Stimulated activated CD8-positive, alpha-beta memory T cell treated with anti-CD3 and anti-CD28 coated beads, Interleukin-7, amount 100 ng/mL, for 24 hours (primary cell): ENCODE results near the gene DENND11.

Experiments used
- DNase-seq: peaks from one replicate; pipeline ENCODE4 v3.0.0-alpha.2; 2020; ENCODE audit warnings: low read depth

DENND11 gene

GRCh38 chr7:141685285-141686023 lies 16.5 kb downstream of the DENND11 start:
- no peak for DNase-seq

DNA sequence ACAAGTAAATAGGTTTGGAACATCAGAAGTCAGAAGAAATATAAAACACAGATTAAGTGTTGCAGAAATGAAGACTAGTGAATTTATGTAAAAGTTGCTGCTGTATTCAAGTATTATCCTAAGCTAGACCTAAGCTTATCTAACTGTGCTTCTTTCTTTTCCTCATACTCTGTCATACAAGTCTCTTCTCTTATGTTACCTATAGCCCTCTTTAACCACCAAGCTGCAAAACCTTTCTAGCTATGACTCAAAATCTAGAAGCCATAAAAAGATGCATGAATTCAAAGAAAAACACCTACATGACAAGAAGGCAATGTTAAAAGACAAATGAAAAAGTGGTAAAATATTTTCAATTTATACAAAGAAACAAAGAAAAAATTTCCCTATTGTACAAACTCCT lies 23.0 kb downstream of the DENND11 start:
- no peak for DNase-seq

DNA sequence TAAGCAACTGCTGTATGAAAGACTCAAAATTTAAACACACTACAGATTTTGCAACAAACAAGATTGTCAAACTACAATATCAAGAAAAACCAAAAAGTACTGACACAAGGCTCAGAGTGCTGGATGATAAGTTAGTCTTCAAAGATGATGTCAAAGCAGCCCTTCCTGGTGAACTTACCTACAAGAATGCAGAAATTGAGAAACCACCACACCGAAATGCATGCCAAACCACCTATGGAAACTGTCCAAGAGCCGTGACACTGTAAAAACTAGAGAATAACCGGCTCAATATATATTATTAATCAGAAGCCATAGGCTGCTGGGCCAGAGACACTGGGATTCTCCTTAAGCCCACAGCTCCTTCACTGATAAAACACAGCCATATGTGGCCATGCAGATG lies 25.3 kb downstream of the DENND11 start:
- DNase-seq, result no peak

DNA sequence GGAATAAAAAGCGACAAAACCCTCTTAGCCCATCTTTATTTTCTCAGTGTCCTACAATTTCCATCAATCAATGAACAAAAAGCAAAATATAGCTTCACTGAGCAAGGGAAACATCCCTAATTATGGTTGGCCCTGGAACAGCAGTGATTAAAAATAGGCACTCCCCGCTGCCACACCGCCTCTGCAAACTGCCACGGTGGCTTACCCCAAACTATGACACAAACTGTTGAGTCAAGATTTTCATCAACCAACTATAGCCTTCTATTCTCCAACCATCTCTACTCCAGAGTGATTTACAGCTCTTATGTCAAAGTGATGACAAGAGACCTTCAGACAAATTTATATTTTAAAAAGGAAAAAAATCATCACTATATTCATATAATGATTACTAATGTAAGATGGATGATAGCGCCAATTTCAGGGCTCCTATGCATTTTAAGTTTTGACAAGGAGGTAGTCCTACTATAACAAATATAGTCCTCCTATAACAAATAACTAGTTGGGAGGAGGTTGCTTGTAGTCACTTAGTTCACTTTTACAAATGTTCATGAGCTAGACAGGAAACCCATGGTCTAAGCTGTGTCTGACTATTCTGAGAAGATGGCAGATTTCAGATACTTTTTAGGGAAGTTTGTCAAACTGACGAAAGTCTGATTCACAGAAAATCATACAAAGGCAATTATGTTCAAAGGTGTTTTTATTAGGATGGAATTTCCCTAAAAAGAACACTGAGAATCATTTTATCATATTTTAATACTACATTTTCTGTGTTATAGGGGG lies 26.3 kb downstream of the DENND11 start:
- DNase-seq, result no peak

DNA sequence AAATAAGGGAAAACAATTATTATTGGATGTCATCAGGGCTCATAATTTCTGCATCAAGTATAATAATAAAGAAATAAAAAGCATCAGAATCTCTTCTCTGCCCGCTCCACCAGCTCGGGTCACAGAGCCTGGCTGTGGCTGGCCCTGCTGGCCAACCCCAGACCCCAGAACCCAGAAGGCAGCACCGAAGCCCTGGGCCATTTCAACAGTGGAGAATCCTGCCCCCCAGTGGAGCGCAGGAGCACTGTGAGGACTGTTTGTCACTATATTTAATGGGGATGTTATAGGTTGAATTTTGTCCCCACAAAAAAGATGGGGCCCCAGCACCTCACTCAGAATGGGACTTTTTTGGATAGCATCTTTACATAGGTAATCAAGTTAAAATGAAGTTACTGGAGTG lies 27.3 kb downstream of the DENND11 start:
- no peak for DNase-seq

- no peak for DNase-seq
Observed at GRCh38 chr7:141674171-141674671, 27.7 kb downstream of the DENND11 start.

DNA sequence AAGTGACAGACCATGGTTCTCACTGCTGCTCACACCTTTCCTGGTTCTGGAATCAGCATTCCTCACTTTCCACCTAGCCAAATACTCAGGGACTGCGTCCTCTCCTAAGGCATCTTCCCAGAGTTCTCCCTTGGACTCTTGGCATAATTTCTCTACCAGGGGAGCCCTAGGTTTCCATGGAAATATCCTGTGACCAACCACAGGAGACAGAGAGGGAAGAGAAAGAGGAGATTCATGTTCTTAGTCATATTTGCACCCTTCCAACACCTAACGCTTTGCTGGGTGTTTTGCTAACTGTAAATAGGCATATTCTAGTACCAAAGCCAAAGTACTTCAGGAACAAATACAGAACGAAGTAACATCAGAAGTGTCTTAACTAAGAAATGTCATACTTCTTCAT lies 28.6 kb downstream of the DENND11 start:
- no peak for DNase-seq

GRCh38 chr7:141671705-141672496 lies 30.1 kb downstream of the DENND11 start:
- DNase-seq, result no peak

GRCh38 chr7:141668853-141669252 lies 33.1 kb downstream of the DENND11 start:
- no peak for DNase-seq

GRCh38 chr7:141666071-141666470 lies 35.9 kb downstream of the DENND11 start:
- no peak for DNase-seq

DNA sequence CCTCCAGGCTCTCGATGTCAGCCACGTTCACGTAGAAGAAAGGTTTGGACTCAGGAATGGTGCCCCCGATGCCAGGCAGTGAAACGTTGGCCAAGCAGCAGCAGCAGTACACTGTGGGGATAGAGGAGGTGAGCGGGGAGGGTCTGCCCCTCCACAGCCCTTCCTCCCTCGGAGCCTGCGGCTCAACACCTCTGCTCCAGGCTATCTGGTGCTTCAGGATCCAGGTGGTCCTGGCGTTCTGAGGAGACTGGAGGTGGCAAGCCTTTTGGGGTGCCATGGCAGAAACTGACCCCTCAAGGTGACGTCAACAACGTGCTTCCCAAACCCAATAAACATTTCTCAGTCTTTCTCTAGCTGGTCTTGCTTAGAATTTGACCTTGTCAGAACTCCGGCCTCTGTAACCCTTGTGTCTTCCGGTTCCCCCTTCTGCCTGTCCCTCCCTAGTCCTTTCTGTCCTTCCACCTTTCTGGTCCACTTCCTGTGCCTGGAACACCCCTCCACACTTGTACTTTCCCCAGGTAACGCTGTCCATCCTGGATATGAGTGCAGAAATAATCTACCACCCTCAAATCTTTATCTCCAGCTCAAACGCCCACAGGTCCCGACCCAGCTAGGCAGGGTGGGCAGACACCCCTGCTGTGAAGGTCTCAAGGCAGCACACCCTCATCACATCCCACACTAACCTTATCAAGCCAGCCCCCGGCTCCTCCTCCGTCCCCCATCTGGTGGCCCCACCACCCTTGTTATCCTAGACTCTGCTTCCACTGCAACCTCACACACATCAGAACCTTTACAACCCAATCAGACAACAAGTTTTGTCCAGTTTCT lies 36.5 kb downstream of the DENND11 start:
- DNase-seq, result no peak

DNA sequence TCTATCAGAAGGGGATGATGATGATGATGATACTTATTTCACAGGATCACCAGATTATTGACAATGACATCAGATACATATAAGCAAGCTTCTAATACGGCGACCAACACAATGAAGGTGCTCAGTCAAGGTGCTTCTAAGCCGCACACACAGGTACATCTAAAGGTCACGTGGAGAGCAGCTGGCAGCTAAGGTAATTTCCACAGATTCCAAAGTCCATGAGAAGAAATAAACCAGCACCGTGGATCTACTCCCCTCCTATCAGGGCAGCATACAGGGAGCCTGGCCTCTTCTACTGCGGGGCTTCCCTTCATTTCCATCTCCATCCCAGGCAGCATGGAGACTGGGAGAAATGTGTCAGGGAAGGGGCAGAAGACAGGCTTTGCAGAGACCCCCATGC lies 37.5 kb downstream of the DENND11 start:
- DNase-seq, result no peak

GRCh38 chr7:141663081-141663849 lies 38.7 kb downstream of the DENND11 start:
- DNase-seq, result no peak

- no peak for DNase-seq
Observed at GRCh38 chr7:141660259-141660658, 41.7 kb downstream of the DENND11 start.

- DNase-seq, result no peak
Observed at GRCh38 chr7:141659501-141659900, 42.5 kb downstream of the DENND11 start.

GRCh38 chr7:141654551-141654950 lies 47.4 kb downstream of the DENND11 start:
- no peak for DNase-seq

- DNase-seq, result no peak
Observed at GRCh38 chr7:141652691-141653090, 49.3 kb downstream of the DENND11 start.
